ENCODE measurements around the gene BTNL9. TPM values are rescaled to one million over a fixed set of nuclear protein-coding genes. Genes with fewer than 3 reads are reported as not detected.

Gene BTNL9
- total and polyA plus RNA-seq, 9 of the 15 experiments (the other 6 are each of a cell fraction or from before 2014, with no cell fraction given) = 3.7 to 86.7 (median 29.4) TPM

DNA sequence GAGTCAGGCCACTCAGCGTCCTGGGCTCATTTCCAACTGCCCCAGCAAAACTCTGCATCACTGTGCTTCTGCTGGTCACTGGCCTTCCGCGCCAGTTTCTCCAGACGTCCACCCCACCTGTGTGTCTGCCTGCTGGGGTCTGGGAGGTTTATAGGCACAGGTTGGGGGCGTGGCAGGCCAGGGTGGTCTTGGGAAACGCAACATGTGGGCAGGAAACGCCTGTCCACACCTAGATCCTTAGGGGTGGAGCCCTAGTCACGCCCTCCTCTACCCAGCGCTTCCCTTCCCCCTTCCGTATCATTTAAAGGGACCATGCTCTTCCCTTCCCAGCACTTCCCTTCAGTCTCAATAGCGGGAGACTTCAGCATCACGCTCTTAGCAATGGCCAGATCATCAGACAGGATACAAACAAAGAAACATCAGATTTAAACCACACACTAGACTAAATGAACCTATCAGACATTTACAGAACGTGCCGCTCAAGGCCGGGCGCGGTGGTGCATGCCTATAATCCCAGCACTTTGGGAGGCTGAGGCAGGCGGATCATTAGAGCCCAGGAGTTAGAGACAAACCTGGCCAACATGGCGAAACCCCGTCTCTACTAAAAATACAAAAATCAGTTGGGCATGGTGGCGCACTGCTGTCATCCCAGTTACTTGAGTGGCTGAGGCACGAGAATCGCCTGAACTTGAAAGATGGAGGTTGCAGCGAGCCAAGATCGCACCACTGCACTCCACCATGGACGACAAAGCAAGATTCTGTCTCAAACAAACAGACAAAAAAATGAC lies 11.8 kb upstream of the BTNL9 start (continued):
- TF ChIP-seq, protein P1, sequence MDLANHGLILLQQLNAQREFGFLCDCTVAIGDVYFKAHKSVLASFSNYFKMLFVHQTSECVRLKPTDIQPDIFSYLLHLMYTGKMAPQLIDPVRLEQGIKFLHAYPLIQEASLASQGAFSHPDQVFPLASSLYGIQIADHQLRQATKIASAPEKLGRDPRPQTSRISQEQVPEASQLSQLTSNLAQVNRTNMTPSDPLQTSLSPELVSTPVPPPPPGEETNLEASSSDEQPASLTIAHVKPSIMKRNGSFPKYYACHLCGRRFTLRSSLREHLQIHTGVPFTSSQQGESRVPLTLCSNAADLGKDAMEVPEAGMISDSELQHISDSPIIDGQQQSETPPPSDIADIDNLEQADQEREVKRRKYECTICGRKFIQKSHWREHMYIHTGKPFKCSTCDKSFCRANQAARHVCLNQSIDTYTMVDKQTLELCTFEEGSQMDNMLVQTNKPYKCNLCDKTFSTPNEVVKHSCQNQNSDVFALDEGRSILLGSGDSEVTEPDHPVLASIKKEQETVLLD (IDR thresholded peaks at IDR 0.05) = peak; percentile 66; the same call in 1 of the 2 replicates
- TF ChIP-seq BHLHE40 (IDR thresholded peaks at IDR 0.05; ENCODE audit: low read length) = no peak; the same call in 1 of the 2 replicates
- no peak for TF ChIP-seq CSDE1 (IDR thresholded peaks at IDR 0.05)
- TF ChIP-seq TRIM24 (IDR thresholded peaks at IDR 0.05) = peak in 1 of 2 experiments; percentile 74; a peak in 2 of 4 replicates
- TF ChIP-seq POLR2H (tag; IDR thresholded peaks at IDR 0.05; ENCODE audit: low read depth) = peak; percentile 95
- TF ChIP-seq PHB (CRISPR knock-in tag; IDR thresholded peaks at IDR 0.05) = 0 out of 2 replicates have a peak, but pooled peaks have one; percentile 41
- TF ChIP-seq BCOR (IDR thresholded peaks at IDR 0.05) = no peak; the same call in 1 of the 2 replicates
- peak; percentile 49 for TF ChIP-seq DACH1 (IDR thresholded peaks at IDR 0.05; ENCODE audit: partially characterized antibody)
- TF ChIP-seq, protein P2, sequence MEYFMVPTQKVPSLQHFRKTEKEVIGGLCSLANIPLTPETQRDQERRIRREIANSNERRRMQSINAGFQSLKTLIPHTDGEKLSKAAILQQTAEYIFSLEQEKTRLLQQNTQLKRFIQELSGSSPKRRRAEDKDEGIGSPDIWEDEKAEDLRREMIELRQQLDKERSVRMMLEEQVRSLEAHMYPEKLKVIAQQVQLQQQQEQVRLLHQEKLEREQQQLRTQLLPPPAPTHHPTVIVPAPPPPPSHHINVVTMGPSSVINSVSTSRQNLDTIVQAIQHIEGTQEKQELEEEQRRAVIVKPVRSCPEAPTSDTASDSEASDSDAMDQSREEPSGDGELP (CRISPR knock-in tag; IDR thresholded peaks at IDR 0.05; ENCODE audit: borderline replicate concordance) = peak; percentile 90
- TF ChIP-seq, protein P3, sequence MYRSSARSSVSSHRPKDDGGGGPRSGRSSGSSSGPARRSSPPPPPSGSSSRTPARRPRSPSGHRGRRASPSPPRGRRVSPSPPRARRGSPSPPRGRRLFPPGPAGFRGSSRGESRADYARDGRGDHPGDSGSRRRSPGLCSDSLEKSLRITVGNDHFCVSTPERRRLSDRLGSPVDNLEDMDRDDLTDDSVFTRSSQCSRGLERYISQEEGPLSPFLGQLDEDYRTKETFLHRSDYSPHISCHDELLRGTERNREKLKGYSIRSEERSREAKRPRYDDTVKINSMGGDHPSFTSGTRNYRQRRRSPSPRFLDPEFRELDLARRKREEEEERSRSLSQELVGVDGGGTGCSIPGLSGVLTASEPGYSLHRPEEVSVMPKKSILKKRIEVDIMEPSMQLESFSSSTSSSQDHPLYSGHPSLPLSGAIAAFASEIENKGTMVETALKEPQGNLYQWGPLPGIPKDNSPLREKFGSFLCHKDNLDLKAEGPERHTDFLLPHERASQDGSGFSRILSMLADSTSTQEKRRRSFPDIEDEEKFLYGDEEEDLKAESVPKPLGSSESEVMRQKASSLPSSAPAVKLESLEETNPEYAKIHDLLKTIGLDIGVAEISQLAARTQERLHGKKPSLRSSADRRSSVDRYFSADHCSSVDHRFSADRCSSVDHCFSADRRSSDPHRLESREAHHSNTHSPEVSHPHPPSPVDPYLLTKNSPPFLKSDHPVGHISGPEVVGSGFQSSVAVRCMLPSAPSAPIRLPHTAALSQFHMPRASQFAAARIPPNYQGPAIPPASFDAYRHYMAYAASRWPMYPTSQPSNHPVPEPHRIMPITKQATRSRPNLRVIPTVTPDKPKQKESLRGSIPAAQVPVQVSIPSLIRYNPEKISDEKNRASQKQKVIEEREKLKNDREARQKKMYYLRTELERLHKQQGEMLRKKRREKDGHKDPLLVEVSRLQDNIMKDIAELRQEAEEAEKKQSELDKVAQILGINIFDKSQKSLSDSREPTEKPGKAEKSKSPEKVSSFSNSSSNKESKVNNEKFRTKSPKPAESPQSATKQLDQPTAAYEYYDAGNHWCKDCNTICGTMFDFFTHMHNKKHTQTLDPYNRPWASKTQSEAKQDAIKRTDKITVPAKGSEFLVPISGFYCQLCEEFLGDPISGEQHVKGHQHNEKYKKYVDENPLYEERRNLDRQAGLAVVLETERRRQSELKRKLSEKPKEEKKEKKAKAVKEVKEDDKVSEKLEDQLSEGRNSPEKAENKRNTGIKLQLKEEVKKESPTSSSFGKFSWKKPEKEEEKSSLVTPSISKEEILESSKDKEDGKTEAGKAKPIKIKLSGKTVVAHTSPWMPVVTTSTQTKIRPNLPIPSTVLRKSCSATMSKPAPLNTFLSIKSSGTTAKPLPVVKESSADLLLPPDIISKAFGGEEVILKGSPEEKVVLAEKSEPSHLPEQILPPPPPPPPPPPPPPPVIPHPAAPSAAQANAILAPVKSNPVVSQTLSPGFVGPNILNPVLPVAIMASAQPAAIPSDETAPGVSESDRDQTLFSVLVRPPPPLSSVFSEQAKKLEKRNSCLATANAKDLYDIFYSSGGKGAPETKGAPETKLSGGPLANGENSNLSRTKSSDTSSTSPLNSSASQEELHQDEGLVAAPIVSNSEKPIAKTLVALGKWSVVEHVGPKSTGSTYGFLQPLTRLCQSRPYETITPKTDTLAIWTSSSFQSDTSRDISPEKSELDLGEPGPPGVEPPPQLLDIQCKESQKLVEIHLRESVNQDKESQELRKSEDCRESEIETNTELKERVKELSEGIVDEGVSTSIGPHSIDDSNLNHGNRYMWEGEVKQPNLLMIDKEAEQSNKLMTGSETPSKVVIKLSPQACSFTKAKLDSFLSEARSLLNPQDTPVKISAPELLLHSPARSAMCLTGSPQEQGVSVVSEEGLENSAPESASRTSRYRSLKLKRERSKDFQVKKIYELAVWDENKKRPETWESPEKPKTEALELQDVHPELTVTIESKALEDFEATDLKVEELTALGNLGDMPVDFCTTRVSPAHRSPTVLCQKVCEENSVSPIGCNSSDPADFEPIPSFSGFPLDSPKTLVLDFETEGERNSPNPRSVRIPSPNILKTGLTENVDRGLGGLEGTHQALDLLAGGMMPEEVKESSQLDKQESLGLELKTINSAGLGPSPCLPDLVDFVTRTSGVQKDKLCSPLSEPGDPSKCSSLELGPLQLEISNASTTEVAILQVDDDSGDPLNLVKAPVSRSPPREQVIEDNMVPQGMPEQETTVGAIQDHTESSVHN (IDR thresholded peaks at IDR 0.05; ENCODE audit: borderline replicate concordance in 1 of 2, low read depth in 1 of 2) = peak in 1 of 2 experiments; percentile 35; a peak in 1 of 4 replicates
- no peak for TF ChIP-seq SMC3 (conservative IDR thresholded peaks at IDR 0.05; ENCODE audit: insufficient read depth, low read depth, low read length)
- TF ChIP-seq, protein P4, sequence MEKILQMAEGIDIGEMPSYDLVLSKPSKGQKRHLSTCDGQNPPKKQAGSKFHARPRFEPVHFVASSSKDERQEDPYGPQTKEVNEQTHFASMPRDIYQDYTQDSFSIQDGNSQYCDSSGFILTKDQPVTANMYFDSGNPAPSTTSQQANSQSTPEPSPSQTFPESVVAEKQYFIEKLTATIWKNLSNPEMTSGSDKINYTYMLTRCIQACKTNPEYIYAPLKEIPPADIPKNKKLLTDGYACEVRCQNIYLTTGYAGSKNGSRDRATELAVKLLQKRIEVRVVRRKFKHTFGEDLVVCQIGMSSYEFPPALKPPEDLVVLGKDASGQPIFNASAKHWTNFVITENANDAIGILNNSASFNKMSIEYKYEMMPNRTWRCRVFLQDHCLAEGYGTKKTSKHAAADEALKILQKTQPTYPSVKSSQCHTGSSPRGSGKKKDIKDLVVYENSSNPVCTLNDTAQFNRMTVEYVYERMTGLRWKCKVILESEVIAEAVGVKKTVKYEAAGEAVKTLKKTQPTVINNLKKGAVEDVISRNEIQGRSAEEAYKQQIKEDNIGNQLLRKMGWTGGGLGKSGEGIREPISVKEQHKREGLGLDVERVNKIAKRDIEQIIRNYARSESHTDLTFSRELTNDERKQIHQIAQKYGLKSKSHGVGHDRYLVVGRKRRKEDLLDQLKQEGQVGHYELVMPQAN (IDR thresholded peaks at IDR 0.05; ENCODE audit: borderline replicate concordance) = peak; percentile 78; the same call in 1 of the 2 replicates
- TF ChIP-seq, protein P5, sequence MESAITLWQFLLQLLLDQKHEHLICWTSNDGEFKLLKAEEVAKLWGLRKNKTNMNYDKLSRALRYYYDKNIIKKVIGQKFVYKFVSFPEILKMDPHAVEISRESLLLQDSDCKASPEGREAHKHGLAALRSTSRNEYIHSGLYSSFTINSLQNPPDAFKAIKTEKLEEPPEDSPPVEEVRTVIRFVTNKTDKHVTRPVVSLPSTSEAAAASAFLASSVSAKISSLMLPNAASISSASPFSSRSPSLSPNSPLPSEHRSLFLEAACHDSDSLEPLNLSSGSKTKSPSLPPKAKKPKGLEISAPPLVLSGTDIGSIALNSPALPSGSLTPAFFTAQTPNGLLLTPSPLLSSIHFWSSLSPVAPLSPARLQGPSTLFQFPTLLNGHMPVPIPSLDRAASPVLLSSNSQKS (CRISPR knock-in tag; IDR thresholded peaks at IDR 0.05) = no peak
